HT-29 (cell line): Measurements from ENCODE around the gene LIAS. TPM values are rescaled to one million over a fixed set of nuclear protein-coding genes. Genes with fewer than 3 reads are reported as not detected.
"Not testable (repeated sequence)": the region's sequence is repeated elsewhere in the genome, so short reads cannot be mapped to it uniquely, and the experiment has no call there.

Source experiments
- DNase-seq: peaks from one replicate; pipeline ENCODE4 v3.0.0-alpha.2; 2015; ENCODE audit warnings: low spot score
- total RNA-seq: library from RNA; depleted of rRNA; stranded (reverse); fragments of >200 nt; shearing (Covaris generic); gene quantifications from 2 replicates; pipeline ENCODE4 v1.2.3, GENCODE V29; 2014

The LIAS gene
- total RNA-seq, 1 experiment from 2014 or later = 5.5 TPM

DNA sequence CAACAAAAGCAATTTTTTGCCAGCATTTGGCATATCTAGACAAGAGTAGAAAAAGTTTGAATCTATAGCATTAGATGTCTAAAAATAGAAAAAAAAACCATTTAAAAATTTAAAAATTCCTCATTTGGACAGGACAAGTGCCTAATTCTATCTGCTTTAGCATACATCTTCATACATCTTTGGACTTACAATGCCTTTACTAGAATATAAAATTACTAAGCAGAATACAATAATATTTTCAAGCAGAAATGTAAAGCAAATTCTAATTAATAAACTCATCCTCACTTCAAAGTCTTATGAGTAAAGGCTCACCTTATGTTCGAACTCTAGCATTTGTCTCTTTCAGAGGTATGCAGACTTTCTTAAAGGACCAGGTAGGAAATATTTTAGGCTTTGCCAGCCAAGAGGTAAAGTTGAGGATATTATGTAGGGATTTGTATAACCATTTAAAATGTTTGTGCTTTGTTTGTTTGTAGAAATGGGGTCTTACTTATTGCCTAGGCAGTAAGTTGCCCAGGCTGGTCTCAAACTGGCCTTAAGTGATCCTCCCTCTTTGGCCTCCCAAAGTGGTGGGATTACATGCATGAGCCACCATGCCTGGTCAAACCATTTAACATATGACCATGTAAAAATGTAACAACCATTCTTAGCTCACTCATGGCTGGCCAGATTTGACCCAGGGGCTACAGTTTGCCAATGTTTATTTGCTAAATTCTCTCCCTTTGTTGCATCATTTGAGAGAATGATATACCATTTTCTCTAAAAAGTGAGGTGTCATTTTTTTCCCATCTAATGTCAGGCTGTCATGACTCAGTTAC lies 39.3 kb downstream of the LIAS start:
- no peak for DNase-seq

DNA sequence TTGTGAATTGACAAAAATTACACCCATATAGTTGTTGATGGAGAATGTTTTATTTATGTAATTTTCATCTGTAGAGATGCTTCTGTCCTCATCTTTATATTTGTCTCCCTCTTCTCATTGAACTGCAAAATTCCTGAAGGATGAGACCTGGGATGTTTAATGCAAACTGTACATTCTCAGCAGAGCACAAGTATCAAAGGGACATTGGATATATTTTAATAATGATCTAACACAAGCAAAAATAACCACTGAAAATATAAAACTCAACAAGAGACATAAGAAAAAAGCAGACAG lies 39.8 kb downstream of the LIAS start:
- no peak for DNase-seq

DNA sequence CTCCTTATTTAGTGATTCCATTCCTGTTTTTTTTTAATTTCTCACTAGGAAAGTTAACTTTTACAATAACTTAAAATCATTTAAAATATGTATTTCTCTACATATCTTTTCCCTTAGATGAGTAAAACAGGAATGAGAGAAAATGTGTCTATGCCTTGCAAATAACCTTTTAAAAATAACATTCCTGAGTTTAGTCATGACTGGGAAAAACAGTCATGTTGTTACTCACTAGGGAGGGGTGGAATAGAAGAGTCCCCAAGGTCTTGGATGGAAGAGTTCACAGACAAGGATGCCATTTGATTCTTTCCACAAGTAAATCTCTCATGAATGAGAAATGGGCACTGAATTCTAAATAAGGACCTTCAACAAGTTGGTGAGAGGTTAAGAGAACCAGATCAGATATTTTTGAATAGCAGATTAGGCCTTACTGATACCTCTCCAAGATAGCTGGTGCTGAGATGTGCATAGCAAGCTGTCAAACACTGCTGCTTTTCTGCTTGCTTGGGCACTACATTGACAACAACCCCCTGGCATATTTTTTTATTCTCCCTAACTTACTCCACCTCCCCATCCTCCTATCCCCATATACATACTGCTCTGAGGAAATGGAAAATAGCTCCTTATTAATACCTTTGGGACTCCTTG lies 43.3 kb downstream of the LIAS start:
- DNase-seq = no peak

DNA sequence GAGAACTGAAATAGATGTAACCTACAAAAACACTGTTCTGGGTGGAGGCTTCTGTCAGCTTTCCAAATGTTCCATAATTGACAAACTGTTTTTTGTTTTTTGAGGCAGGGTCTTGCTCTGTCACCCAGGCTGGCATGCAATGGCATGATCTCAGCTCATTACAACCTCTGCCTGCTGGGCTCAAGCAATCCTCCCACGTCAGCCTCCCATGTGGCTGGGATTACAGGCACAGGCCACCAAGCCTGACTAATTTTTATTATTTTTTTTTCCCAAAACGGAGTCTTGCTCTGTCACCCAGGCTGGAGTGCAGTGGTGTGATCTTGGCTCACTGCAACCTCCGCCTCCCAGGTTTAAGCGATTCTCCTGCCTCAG lies 43.8 kb downstream of the LIAS start:
- not testable (repeated sequence) for DNase-seq

DNA sequence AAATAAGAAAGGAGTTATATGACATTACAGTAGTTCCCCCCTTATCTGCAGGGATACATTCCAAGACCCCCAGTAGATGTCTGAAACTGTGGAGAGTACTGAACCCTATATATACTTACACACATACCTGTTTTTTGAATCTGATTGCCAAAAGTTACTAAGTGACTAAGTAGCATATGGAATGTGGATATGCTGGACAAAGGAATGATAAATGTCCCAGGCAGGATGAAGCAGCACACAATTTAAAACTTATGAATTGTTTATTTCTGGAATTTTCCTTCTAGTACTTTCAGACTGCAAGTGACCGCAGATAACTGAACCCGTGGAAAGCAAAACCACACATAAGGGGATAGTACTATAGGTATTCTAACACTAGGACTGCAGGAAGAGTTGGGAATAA lies 45.7 kb downstream of the LIAS start:
- no peak for DNase-seq

DNA sequence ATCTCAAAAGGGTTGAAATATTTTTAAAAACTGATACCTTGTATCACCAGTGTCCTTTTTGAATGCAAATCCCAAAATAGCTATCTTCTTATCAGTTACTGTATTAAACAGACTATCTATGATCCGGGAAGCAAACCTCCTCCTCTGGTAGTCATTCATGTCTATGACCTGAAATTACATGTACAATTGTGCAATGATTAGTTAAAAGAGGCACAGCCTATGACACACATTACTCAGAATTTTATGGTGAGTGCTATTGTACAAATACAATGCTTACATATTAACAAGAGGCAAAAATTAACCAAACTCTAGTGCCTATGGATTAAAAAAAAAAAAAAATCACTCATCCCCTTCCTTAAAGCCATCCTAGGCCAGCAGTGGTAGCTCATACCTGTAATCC lies 46.7 kb downstream of the LIAS start:
- no peak for DNase-seq

DNA sequence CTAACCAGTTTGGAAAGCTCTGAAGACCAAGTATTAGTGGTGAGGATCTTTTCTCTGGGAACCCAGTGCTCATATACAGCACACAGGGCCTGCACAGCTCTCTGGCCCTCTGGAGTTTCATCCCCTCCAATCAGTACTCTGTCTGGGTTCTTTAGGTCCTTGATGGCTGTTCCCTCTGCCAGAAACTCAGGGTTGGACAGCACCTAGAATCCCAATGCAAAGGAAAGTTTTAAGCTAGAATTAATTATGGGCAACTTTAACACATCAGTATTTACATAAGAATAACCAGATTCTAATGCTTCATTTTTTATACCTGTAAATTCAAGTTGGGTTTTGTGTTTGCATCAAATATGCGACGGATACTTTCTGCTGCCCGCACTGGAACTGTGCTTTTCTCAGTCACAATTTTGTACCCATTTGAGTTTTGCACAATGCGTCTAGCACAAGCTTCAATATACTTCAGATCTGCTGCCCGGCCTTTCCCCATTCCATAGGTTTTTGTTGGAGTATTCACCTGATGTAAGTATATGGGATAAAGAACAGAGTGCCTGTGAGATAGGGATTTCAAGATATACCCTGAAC lies 51.6 kb downstream of the LIAS start:
- DNase-seq = no peak

DNA sequence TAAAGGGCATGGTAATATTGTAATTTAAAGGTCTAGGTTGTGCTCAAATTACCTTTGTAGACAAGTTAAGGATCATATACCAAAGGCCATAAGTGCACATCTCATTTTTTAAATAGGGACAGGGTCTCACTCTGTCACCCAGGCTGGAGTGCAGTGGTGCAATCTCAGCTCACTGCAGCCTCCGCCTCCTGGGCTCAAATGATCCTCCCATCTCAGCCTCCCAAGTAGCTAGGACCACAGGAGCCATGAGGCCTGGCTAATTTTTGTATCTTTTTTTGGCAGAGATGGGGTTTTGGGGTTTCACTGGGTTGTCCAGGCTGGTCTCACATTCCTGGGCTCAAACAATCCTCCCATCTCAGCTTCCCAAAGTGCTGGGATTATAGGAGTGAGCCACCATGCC lies 55.4 kb downstream of the LIAS start:
- not testable (repeated sequence) for DNase-seq

DNA sequence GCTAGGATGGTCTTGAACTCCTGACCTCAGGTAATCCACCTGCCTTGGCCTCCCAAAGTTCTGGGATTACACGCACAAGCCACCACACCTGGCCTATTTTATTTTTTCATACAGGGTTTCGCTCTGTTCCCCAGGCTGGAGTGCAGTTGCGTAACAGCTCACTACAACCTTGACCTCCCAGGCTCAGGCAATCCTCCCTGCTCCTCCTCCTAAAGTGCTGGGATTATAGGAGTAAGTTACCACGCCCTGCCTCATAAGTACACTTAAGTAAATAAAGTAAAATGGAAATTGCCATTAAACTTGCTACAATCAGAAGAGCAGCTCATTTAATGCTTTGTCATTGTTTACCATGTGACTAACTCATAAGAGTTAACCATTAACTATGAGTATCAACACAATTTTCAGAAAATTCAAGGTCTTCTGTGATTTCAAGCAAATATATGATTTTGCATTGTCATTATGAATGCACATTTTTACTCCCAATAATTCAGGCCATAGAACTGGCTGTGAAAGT lies 56.1 kb downstream of the LIAS start:
- DNase-seq = peak; percentile 70

DNA sequence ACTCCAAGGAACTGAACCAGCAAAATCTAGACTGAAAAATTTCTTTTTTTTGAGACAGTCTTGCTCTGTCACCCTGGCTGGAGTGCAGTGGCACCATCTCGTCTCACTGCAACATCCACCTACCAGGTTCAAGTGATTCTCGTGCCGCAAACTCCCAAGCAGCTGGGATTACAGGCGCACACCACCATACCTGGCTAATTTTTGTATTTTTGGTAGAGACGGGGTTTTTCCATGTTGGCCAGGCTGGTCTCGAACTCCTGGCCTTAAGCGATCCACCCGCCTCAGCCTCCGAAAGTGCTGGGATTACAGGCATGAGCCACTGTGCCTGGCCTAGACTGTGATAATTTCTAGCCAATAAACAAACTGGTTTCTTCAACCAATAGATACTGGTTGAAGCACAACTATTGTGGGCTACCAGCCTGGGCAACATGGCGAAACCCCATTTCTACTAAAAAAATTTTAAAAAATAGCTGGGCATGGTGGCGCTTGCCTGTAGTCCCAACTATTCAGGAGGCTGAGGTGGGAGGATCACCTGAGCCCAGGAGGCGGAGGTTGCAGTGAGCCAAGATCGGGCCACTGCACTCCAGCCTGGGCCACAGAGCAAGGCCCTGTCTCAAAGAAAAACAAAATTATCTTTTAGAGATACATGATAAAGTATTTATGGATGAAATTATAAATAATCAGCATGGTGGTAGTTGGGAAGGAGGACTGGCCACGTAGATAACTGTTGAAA lies 57.0 kb downstream of the LIAS start:
- DNase-seq = not testable (repeated sequence)

DNA sequence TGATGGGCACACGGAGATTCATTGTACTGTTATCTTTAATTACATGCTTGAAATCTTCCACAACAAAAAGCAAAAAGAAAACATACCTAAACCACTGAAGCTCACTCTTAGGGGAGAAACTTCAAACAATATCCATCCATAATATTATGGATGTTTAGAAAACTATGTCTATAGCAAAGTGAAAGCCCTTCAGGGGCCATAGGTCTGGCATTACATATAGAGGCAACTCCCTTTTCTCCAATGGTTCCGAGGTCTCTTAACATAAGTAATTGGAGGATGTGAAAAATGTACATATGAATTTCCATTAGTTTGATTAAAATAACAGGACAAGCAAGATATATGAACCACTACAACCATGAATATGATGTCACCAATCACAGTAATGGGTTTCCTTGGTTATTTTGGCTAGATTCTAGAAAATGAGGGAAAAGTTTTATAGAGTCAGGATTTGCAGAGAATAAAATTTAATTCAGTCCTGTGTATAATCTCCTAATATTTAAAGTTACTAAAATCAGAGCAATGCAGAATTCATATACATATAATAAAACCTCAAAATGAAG lies 57.6 kb downstream of the LIAS start:
- DNase-seq = no peak

DNA sequence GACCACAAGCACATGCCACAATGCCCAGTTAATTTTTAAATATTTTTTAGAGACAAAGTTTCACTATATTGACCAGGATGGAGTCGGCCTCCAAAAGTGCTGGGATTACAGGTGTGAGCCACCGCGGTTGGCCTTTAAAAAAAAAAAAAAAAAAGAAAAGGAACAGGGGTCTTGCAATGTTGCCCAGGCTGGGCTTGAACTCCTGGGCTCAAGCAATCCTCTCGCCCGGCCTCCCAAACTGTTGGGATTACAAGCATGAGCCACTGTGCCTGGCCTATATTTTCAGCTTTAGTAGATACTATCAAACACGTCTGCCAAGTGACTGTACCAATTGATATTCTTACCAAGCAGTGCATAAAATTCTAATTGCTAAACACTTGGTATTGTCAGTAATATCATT lies 59.6 kb downstream of the LIAS start:
- no peak for DNase-seq

DNA sequence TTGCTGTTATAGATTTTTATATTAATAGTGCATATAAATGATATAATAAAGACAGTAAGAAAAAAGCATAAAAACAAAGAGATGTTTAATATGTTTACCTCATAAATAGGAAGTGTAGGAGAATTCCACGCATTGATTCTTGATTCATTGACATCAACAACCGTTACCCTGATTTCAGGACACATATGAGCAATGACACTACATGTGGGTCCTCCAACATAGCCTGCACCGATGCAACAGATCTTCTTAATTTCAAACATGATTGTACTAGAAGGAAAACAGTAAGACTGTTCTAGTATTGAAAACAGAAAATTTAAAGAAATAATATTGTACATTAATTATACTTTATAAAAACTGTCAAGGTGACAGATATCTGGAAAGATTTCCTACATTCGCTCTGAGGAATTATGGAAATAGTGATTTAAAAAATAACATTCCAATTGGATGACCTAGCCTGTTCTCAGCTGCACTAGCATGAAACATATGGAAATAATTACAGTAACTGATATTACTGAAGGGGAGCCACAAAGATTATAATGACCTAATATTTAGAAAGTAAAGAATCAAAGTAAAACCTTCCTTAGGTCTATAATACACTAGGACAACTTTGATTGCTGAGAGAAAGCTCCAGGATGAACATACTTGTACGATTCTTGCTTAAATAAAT lies 62.5 kb downstream of the LIAS start:
- no peak for DNase-seq

DNA sequence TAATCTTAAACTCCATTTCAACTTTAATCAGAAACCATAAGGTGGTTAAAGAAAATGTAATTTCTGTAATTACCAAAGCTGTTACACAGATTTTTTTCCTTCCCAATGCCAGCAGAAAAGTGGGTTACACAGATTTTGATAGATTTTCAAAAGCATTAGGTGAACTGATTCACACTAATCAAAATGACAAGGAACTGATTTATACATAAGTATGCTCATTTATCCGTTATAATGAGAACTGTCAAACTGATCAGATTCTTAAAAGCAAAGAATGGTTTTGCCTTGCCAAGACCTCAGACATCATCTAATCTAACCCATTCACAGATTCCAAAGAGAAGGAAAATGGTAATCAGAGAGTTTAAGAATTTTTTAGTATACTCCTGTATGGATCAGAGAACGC lies 63.2 kb downstream of the LIAS start:
- DNase-seq = no peak

DNA sequence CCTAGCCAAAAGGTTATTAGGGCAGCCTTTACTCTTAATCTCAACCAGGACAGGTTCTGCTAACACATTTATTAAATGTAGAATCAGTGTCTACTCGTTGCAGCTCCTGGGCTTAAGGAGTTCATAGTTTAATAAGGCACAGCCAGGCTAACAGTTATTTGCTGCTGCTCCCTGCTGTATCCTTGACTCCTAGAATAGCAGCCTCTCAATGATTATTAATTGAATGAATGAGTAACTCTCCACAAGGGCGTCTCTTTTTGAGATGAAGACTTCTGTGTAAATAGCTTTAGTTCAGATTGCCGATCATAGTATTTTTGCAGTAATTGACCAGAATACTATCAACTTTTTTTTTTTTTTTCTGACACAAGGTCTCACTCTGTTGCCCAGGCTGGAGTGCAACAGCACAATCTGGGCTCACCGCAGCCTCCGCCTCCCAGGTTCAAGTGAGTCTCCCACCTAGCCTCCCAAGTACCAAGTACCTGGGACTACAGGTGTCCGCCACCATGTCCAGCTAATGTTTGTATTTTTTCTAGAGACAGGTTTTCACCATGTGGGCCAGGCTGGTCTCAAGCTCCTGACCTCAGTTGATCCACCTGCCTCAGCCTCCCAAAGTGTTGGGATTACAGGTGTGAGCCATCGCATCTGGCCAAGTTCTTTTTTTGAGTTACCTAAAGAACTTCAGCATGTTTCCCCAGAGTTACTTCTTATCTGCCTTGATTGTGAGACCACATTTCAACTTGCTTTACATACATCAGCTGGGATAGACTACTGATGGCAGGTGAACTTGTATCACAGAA lies 65.5 kb downstream of the LIAS start:
- DNase-seq = no peak

DNA sequence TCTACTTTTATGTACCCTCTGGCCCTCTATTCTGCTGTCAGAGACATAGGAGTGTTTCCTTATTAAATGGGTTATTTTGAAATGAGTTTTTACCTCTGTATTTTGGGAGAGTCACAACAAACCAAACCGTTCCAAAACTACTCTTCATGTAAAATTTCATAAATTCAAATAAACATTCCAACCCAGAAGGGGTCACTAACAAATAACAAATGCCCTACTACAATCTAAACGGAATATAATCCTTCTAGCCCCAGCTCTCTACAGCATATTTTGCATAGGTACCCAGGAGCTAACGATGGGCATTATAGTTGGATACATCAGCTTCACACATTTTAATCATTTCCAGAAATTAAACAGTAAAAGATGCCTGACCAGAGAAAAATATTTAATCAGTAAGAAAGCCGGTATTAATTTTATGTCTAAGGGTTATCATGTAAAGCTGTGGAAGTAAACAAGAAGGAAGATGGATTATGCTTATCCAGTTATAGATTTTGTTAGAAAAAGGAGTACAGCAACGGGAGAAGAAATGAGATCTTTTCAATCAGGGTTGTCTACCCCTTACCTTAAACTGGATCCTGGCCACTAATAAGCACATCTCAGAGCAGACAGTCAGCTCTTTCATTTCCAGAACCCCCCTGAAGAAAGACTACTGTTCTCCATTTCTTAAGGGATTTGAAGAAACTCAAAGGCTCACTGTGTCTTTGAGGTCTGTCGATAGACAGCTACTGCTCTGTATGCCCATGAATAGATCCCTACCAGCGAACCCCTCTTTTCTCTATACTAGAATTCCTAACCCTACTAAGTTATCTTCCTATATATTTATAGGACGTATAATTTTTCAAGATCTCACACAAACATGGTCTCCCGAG lies 67.2 kb downstream of the LIAS start:
- peak; percentile 37 for DNase-seq

DNA sequence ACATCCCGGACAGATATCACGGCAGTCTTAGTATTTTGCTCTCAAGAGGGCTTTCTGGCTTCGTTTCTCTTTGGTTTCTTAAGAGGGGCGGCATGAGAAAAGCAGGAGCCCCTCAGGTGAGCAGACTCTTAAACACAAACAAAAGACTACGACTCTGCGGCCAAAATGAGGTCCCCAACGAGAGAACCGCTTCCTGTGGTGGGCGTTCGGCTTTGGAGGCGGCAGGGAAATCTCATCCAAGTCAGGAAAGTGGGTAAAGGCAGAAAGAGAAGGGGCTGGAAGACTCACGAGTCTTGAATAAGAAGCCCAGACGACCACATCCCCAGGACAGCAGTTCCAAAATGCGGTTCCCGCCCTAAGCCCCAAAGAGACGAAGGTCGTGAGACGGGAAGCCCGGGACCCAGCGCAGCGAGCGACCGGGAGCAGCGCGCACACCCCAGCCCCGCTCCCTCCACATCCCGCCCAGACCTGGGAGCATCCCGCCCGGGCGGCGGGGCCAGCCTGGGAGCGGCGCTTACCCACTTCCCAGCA lies 68.0 kb downstream of the LIAS start:
- no peak for DNase-seq

DNA sequence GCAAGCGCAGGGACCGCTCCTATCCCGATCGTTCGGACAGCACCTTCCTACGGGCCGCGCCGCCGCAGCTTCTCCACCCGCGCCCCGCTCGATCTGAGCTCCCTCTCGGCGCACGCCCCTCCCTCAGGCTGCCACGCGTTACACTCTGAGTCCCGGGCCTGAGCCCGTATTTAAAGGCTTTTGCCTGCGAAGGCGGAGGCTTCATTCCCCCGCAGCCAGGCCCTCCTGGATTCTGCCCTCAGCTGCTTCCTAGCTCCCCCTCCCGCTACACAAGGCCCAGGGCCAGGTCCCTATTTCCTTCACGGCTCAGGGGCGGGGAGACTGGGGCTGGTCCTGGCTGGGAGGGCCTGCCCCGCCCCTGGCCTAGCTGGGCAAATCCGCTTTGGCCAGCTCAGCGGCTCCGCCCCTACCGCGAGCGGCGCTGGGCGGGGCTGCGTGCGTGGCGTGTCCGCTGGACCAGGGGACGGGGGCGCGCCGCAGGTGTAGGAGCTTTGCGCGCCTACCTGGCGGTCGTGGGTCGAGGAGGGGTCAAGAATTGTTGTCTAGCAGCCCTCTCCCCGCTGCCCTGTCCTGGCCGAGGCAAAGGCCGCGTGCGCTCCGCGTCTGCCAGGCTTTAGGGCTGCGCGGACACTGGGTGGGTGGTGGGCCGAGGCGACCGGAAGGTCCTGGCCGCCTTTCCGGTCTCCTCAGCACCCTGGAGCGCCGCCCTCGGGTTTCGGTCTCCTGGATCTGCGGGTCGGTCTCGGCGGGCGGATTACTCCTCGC lies 68.6 kb downstream of the LIAS start, which contains the start of gene UGDH:
Gene UGDH, minus strand, starts transcription at position 144 of the 765 bp plus-strand sequence. CDS start 5,927 bp downstream, outside the sequence.
- peak; percentile 97 for DNase-seq
